GM06990 (cell line): ENCODE results near the gene TEKT5.

Source experiments
- DNase-seq: peaks from one replicate; pipeline ENCODE4 v3.0.0-alpha.2; 2011; ENCODE audit not compliant: insufficient read length; ENCODE audit errors: extremely low read depth
- H3K27me3 ChIP-seq: replicated peaks from 2 replicates; pipeline ENCODE4 v1.6.0; 2011; ENCODE audit warnings: low read length; ENCODE audit not compliant: control insufficient read depth, insufficient read depth
- H3K36me3 ChIP-seq: 2 replicates; pipeline ENCODE4 v1.5.1; 2011; ENCODE audit warnings: low read length; ENCODE audit not compliant: control insufficient read depth, insufficient read depth
- H3K4me3 ChIP-seq: replicated peaks from 2 replicates; pipeline ENCODE4 v1.5.1; 2011; ENCODE audit warnings: low read depth, mild to moderate bottlenecking, control low read depth, low read length
- TF ChIP-seq, protein P1 (sequence below): IDR thresholded peaks from 2 replicates; pipeline ENCODE4 v1.5.1; 2011; ENCODE audit warnings: low read length, control low read depth, mild to moderate bottlenecking, inconsistent platforms; ENCODE audit not compliant: insufficient read depth, poor library complexity, severe bottlenecking

TEKT5 gene

DNA sequence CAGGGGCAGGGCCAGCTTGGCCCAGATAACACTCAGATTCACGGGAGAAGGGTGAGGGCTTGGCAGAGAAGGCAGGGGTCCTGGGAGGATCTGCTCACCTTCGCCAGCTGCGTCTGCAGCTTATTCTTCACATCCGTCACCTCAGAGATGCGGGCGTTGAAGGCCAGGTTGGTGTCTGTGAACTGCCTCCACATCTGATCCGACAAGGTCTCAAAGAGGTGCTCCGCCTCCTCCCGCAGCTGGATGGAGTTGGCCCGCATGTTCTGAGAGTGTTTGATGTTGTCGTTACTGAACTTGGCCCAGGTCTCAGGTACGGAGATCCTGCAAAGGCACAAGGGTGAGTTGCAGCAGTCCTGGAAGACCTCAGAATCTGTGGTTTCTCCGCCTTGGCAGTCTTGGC is 18.9 kb downstream of the TEKT5 start:
- no peaks in the 10 kb centered on the region for H3K36me3 ChIP-seq
- no peak overlapping the region for H3K4me3 ChIP-seq
- TF ChIP-seq, protein P1, sequence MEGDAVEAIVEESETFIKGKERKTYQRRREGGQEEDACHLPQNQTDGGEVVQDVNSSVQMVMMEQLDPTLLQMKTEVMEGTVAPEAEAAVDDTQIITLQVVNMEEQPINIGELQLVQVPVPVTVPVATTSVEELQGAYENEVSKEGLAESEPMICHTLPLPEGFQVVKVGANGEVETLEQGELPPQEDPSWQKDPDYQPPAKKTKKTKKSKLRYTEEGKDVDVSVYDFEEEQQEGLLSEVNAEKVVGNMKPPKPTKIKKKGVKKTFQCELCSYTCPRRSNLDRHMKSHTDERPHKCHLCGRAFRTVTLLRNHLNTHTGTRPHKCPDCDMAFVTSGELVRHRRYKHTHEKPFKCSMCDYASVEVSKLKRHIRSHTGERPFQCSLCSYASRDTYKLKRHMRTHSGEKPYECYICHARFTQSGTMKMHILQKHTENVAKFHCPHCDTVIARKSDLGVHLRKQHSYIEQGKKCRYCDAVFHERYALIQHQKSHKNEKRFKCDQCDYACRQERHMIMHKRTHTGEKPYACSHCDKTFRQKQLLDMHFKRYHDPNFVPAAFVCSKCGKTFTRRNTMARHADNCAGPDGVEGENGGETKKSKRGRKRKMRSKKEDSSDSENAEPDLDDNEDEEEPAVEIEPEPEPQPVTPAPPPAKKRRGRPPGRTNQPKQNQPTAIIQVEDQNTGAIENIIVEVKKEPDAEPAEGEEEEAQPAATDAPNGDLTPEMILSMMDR: no peak
- no peaks in the 10 kb centered on the region; the same call in 1 of the 2 replicates for H3K27me3 ChIP-seq
- DNase-seq: no peak

DNA sequence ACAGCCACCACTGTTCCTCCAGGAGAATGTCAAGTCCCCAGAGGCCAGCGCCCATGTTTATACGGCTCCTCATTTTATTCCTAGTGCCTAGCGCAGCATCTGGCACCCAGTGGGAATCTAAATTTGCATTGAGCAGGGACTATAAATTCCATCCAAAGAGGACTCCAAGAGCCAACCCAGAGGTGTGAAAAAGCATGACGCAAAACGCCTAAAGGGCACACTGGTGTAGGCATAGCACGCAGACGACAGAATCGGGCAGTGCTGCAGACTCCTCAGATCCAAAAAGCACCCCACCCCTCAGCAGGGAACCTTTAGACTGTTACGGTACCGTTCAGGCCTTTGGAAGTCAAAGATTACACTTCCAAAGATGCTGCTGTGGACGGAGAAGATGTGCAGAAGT is 19.5 kb downstream of the TEKT5 start:
- Histone ChIP-seq H3K4me3 (no peak overlapping the region), H3K36me3 (no peaks in the 10 kb centered on the region), H3K27me3 (no peaks in the 10 kb centered on the region; the same call in 1 of the 2 replicates)
- TF ChIP-seq, protein P1: no peak
- DNase-seq: no peak

DNA sequence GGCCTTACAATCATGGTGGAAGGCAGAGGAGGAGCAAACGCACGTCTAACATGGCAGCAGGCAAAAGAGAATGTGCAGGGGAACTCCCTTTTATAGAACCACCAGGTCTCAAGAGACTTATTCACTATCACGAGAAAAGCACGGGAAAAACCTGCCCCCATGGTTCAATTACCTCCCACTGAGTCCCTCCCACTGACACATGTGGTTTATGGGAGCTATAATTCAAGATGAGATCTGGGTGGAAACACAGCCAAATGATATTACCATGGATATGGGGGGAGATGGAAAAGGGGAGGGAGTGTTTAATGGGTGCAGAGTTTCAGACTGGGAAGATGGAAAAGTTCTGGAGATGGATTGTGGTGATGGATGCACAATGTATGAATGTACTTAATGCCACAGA is 23.0 kb downstream of the TEKT5 start:
- Histone ChIP-seq H3K4me3 (no peak overlapping the region), H3K36me3 (no peaks in the 10 kb centered on the region), H3K27me3 (no peaks in the 10 kb centered on the region)
- TF ChIP-seq, protein P1: no peak
- no peak for DNase-seq

DNA sequence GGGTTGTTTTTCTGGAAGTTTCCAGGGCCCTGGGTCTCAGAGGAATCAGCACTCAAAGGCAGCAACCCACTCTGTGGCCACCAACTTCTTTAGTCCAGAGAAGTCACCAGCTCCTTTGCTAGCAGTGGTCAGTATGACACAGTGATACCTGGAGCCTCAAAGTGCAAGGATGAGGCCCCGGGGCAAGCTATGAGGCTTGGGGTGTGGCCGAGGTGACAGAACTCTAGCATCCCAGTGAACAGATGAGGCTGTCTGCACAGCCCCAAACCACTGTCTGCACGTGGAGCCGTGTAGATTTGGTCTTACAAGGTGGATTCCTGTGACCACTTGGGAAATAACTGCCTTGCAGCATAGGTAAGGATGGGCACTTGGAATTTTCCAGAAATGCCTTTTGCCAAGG is 24.9 kb downstream of the TEKT5 start:
- Histone ChIP-seq H3K4me3 (no peak overlapping the region), H3K27me3 (no peaks in the 10 kb centered on the region), H3K36me3 (no peaks in the 10 kb centered on the region)
- TF ChIP-seq, protein P1: no peak
- no peak for DNase-seq

DNA sequence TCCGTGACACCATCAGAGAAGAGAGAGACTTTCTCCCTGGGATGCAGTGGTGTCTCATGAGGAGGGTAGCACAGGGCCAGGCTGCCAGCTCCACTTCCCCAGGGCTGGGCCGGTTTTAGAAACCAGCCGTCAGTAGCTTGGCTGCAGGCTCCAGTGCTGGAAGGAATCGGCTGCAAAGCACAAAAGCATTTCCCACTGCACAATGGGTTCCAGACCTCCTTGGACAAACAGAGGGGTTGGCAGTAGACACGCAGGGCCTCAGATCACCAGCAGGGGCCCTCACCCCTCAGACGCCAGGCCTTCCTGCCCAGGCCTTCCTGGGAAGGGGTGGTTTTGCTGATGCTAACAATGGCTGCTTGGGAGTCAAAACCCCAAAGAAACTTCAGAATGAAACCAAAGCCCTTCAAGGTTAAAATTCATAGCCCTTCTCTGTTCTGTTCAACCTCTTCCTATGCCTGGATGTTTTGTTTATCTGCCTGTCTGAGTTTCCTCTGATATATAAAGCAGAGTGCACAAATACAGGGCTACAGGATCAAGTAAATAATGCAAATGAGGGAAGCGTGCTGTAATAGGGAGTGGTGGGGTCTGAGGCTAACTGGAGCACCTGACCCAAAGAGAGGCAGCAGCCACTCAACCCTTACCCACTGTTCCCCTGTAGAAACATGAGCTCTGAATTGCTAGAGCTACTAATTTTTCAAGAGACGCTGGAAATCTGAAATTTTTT is 26.2 kb downstream of the TEKT5 start:
- no peaks in the 10 kb centered on the region for H3K36me3 ChIP-seq
- DNase-seq: peak; percentile 19
- no peaks in the 10 kb centered on the region for H3K27me3 ChIP-seq
- TF ChIP-seq, protein P1: peak; percentile 71
- no peak overlapping the region for H3K4me3 ChIP-seq
